ENCODE data around the gene CC2D1B.

Gene CC2D1B

DNA sequence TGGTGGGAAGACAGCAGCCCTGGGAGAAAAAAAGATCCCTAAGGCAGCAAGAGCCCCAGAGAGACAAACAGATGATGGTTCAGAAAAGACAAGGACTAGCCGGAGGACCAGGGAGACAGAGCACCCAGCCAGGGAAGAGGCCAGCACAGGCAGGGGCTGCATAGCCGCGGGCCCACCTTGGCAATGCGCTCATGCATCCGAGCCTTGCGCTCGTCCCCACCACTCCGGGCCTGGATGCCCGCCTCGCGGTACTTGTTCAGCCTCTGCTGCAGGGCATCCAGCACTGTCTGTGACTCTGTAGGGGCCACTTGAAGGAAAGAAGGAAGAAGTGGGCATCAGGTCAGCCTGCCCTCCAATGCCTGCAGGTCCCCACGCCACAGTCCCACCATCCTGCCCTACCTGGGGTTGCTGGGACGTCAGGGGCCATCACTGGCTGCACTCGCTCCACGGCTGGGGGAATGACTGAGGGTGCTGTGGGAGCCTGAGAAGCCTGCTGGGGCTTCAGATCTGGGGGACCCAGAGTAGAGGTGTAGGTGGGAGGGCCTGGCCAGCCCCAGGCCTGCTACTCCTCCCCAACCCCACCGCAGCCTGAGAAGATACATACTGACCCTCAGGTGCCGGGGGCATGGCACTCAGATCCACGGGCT is 7.0 kb downstream of the CC2D1B start:
- DNase-seq: no peak

DNA sequence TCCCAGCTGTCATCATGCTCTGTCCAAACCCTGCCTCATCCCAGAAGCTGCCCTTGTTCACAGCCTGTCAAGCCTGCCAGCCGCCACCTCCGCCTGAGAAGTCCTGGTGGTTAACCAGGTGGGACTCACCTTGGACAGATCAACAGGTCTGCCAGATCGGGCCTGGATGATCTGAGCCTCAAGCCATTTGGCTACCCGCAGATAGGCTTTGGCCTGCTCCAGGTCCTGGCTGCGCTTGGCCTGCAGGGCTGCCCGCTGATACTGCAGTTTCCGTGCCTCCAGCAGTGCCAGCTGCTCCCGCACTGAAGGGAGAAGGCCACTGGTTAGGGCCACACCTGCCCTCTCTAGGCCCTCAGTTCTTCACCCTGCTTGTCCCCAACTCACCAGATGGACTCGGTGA is 8.6 kb downstream of the CC2D1B start:
- no peak for DNase-seq

DNA sequence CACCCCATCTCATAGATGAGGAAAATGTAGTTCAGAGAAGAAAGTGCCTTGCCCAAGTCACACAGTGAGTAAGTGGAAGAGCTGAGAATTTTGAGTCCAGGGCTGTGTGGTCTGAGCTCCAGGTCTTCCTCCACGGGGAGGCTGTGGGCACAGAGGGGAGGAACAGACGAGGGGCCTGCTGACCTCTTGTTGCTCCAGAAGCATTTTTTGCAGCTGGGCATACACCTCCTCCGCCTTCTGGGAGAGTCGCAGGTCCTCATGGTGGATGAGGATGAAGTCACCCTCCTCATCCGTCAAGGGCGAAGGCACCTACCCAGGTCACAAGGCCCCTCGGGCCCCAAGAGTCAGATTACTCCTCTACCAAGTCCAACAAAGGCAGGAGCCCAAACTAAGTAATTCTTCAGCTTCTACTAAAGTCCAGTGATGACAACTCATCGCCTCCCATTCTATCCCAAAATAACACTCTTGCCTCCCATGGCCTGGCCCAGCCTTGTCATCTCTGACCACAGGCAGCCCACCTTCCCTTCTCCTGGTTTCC is 9.1 kb downstream of the CC2D1B start:
- no peak for DNase-seq

DNA sequence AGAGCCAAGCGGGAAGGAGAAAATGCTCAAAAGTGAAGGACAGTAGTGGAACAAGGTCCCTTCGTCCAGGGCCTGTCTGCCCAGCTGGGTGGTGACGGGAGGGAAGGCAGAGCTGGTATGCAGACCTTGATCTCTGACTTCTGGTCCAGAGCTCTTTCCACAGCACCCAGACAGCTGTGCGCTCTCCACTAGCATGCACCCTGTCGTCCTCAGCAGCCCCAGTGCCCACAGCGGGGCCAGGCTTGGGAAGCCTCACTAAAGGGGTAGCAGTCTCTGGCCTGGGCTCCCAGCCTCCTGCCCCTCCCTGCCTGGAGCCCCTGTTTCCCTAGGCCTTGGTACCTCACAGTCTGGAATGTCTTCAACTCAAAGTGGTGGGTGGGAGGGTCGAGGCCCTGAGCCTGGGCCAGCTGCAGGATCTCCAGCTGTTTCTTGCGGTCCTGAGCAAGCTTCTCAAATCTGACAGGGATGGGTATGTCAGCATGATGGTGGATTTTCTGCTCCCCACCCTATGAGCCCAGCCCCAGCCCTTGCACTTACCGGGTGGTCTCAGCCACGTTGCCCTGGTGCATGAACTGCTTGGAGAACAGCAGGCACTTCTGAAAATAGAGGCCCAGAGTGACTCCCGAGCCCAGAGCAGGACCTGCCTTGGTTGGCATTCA is 10.0 kb downstream of the CC2D1B start:
- DNase-seq: no peak

DNA sequence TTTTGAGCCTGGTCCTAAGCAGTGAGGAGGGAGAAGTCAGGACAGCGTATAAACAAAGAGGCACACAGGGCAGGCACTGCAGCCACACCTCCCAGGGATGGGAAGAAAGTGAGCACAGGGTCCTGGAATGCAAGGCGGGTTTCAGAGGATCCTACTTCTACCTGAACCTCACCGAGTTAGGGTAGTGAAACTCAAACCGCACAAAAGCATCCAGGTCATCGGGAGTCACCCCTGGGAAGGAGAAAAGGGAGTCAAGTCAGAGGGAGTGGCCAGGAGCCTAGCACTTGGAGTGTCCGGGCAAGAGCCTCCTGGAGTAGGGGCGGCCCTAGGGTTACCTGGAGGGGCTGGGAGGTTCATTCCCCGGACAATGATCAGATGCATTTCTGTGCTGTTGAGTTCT is 10.6 kb downstream of the CC2D1B start:
- DNase-seq: no peak

DNA sequence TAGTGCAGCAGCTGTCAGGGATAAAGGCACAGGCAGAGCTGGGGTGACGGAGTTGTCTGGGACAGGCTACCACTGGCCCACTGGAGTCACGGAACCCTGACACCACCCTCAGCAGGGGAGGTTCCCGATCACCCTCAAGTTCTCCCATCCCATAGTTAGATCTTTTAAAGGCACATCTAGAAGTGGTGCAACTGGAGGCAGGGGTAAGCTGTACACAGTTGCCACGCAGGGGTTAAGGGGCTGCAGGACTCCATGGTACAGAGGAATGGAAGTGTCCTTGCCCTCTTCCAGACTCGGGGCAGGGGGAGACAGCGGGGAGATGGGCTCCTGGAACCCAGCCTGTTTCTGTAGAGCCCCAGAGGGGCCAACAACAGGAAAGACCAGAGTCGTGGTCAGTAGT is 13.3 kb downstream of the CC2D1B start:
- no peak for DNase-seq

DNA sequence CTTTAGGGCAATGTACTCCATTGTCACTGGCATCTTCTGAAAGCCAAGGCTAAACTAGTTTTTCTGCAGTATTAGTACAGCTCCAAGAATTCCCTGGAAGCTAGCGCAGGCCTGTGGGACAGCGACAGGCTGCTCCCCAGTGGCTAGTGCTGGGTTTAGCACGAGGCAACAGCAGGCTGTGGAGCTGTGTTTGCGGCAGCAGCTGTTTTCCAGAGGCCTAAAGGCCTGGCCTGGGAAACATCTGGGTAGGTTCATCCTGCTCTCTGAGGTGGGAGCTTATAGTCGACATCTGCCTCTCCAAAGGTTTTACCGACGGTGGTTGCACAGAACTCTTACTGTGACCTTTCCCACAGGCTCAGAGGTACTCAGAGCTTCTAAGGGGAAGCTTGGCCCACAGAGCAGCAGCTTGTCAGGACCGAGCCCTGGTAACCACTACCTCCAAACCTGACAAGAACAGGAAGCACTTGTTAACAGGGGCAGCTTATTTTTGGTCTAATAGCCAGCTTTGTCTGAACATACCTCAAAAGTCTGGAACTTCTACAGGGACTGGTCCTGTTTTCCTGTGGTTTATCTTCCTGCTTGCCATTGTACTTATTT is 17.2 kb downstream of the CC2D1B start:
- DNase-seq: peak; percentile 77 to 83

DNA sequence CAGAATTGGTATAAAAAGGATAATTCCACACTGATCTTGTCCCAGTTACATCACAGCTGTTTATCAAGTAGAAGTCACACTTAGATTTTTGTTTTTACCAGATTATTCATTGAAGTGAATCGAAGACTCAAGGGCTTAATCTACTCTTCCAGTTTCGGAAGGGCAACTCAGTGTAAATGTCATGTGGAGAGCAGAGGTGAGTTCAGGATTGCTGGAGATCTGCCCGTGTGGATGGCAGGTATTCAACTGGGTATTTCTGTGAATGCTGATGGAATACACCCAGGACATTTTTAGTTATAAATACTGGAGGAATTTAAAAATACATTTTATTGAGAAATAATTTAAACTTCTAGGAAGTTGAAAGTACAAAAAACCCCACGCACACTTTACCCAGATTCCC is 19.4 kb downstream of the CC2D1B start:
- DNase-seq: no peak

DNA sequence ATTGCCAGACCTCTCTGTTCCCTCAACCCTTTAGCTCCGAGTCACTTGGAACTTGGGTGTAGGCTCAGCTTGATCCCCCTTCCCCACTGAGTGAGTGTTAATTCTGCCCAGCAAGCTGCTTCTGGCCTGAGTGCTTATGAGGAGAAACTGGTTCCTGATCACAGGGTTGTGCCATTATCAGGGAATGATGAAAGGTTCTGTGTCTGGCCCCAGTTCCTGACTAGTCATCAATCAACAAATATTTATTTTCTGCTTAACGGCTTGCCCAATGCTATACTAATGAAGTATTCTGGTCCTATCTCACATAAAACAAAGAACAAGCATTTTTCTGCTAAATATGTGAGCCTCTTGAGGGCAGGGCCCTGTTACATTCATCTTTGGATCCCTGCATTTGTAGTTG is 20.8 kb downstream of the CC2D1B start:
- DNase-seq: no peak

DNA sequence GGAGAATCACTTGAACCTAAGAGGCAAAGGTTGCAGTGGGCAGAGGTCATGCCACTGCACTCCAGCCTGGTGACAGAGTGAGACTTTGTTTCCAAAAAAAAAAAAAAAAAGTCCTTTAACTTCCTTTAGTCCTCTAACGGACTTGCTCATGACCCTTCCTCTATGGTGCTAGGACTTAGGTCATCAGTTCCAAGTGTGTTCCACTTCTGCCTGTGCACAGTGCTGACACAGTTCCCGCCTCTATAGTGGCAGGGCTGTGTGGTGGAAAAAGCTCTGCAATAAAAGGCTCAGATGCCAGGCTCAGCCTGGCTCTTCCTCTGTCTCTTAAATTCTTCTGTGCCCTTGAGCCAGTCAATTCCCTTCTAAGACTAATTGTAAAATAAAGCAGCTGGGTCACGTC is 22.0 kb downstream of the CC2D1B start:
- DNase-seq: no peak

DNA sequence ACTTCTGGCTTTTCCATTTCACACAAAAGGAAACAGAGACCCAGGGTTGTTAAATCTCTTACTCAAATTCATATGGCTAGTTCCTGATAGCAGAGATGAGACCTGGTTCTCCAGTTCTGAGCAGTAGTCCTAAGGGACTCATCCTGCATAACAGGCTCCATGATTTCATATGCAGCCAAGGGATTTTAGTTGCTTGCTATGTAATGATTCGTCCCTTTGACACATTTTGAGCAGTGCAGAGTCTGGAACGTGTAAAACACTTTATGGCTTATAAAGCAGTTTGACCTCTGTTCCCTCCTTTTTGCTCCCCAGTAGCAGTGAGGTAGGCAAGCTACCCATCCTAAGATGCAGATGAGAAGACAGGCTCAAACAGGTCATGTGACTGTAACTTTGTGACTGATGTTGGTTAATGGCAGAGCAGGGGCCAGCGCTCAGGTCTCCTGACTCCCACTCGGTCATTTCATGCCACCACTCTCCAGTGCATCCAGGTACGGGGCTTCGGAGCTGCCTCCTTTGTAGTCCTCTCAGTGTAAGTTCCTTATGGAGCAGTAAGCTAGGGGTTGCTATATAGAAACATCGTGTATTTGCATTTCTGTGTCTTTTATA is 24.2 kb downstream of the CC2D1B start:
- DNase-seq: no peak

DNA sequence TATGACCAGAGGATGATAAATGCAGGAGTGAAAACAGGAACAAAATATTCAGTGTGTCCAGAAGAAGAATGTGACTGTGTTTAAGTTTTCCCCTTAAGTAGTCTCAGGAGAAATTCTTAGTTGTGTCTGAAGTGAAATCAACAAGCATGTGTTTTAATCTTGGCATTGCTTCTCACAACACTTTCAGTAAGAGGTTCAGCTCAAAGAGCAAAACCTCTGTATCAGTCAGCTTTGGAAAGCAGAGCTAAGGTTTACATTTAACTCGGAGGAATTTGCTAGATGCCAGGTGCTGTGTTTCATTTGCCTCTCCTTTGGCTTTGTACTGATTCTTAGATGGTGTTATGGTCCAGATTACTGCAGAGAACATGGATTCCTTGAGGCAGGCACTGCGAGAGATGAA is 28.6 kb downstream of the CC2D1B start:
- no peak for DNase-seq

DNA sequence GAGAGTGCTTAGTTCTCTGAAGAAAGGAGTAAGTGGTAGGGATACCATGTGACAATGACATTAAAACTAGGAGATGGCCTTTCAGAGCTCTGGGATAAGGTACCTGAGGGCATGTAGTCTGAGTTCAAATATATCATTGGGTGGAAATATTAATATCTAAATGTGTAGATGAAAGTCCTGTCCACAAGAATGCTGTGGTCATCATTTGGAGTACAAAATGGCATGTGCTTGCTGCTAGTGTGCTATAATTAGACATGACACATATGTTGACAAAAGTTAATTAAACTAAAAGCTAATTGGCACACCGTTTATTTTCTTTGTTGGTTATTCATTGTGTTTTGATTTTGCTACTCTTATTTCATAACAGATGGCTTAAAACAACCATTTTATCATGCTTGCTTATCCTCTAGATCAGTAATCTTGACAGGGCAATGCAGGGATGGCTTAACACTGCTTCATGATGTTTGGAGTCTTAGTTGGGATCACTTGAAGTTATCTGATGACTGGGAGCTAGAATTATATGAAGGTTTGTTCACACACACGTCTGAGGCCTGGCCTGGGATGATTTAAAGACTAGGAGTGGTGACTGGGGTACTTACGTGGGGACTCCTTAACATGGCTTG is 31.0 kb downstream of the CC2D1B start:
- DNase-seq: no peak

DNA sequence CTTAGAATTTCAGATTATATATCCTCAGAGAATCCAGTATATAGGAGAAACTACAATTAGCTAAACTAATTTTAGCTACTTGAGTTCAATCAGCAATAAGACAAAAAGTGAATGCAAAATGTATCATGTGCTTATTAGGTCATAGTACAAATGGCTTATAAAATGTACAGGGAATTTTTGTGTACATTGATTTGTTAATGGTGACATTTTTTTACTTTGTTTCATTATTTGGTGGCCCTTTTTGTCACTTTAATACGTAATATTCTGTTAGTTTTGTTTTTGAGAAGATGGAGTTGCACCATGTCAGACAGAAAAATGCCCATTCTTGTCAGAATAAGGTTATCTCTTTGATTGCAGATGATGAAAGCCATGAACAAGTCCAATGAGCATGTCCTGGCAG is 33.6 kb downstream of the CC2D1B start:
- DNase-seq: no peak

DNA sequence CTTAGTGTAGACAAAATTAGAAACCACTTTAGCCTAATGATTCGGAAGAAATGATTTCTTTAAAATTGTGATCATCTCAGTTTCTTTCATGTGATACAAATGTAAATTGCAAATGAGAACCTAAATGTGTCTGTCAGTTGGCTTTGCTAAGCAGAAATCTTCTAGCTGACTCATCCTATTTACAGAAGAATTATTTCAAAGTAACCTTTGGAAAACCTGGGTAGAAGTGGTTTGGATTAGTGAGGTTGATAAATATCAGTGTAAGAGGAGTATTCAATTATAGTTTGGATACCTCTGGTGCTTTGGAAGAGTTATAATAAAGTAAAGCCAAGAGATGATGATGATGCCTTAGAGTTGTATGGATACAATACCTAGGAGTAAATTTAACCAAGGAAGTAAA is 37.4 kb downstream of the CC2D1B start:
- DNase-seq: no peak

DNA sequence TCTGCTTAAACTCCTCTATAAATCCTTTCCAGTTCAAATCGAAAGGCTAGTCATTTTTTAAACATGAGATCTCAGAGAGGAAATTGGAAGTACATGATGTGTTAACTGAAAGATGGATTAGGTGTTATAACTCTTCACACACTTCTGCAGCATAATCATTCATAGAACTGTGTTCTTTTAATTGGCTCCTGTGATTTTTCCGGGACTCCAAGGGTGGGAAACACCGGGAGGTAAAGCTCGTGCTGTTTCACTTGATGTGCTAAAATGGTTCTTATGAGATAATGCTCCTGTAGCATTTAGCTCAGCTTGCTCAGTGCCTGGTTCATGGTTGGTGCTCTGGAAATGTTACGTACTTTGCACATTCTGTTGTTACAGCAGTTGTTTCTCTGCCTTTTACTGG is 40.2 kb downstream of the CC2D1B start:
- no peak for DNase-seq

DNA sequence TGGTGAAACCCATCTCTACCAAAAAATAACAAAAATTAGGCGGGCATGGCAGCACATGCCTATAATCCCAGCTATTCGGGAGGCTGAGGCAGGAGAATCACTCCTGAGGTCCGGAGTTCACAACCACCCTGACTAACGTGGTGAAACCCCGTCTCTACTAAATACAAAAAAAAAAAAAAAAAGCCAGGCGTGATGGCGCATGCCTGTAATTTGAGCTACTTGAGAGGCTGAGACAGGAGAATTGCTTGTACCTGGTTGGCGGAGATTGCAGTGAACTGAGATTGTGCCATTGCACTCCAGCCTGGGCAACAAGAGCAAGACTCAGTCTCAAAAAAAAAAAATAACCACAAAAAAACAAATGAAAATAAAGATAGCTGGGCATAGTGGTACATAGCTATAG is 42.3 kb downstream of the CC2D1B start:
- no peak for DNase-seq

DNA sequence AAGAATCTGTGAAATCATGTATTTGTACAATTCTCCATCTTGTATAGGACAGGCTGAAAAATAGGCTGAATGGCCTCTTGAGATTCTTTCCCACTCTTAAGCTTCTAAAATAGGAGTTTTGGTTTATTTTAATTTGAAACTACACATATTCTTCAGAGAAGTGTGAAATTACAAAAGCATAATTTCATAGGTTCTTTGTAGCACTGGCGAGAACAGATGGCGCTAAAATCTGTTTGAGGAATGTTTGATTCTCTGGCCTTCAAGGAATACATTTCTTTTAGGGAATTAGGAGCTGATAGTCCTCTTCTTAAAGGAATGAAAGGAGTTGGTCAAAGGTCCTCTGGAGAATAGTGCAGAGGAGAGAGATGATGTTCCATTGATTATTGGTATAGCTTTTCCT is 44.9 kb downstream of the CC2D1B start:
- no peak for DNase-seq

DNA sequence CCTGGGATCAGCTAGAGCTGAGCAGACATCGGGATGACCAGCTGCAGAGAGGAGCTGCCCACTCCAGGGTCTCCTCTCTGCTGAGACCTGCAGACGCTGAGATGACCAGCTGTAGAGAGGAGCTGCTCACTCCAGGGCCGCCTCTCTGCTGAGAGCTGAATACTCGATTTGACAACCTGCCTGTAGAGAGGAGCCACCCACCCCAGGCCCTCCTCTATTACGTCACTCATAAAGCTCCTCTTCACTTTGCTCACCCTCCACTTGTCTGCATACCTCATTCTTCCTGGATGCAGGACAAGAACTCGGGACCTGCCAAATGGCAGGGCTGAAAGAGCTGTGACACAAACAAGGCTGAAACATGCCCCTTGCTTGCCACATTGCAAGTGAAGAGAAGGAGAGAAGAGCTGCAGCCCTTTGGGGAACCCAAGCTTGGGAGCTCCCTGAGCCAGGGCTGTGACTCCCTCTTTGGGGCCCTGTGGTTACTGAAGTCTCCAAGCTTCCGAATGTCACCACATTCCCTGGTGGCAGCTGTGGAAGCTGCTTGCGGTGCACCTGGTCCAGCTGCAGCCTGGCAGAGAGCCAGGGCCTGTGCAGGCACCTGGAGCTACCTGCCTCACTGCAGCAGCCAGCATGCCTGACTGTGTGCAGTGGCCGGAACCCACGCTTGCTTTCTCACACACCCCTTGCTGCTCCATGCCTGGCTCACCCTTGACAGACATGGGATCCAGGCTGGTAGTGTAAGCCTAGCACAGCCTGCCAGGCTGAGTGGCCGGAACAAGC is 59.6 kb downstream of the CC2D1B start:
- no peak for DNase-seq

DNA sequence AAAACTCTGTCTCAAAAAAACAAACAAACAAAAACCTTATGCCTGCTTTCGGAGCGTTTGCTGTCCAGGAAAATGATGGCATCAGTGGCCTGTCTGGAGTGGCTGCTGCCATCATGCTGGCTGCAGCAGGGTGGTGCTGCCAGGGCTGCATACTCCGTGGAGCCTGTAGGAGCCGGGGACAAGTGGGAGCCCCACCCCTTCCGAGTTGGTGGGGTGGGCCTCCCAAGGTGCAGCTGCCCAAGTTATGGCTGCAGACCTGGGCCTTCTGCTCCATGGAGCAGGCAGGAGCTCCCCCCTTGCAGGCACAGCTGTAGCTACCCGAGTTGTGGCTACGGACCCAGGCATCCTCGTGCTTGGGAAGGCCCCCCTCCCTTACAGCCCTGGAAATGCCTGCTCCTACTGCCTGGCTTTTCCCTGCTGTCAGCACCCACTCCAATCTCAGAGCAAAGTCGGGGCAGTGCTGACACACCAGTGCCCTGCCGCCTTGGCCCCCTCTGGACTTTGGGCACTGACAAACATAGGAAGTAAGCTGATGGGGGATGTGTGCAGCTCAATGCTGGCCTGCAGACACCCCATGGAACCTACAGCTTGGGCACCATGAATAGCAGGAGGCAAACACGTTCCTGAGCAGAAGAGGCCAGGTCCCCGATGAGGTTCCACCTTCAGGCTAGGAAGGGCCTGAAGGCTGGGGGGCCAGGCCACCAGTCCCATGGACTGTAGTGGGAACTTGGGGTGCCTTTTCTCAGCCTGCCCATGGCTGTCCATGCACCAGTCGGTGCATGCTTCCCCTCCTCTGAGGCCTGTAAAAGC is 60.4 kb downstream of the CC2D1B start:
- no peak for DNase-seq

All from Kasumi-1 (cell line).